Measurements from ENCODE around the gene KRT4. TPM values are rescaled to one million over a fixed set of nuclear protein-coding genes. Genes with fewer than 3 reads are reported as not detected.

Gene KRT4
- total RNA-seq, 1 donor from 2014 or later = not detected

DNA sequence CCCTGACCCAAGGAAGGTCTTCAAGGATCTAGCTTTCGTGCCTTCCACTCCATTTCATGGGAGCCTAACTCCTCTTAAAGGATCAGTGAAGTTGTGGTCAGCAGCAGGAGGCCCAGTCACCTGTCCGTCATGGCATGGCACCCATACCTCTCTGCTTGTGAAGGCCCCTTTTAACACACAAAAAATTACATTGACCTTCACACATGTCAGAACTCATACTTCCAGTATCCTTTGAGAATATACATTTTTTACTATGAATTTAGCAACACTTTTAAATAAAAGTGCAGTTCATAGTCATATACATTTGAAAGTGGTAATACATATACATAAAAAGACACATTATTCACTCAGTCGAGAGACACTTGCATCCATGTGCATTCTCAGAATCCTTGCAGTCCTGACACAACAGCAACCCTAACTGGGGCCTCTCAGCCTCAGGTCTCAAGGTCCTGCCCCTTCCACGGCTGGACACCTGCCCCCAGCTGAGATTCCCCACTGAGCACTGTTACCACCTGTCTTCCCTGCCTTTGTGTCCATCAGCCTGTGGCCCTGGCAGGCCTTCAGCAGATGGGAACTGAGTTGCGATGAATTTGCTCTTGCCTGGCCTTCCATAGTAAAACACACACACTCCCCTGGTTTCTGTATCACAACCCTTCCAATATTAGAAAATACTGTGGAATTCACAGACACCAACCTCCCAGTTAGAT, 14.3 kb downstream of the KRT4 start:
- no peak overlapping the region for H3K4me2 ChIP-seq
- no peaks in the 10 kb centered on the region for H3F3A ChIP-seq (ENCODE audit: low read depth)
- H3K79me2 ChIP-seq (ENCODE audit: low read depth) = no peaks in the 10 kb centered on the region
- DNase-seq (ENCODE audit: low spot score) = no peak
- peaks cover 9% of the 10 kb centered on the region for H3K27me3 Mint-ChIP-seq (ENCODE audit: insufficient read depth, low read depth)
- H2AFZ ChIP-seq (replicated peaks) = no peak overlapping the region
- H3K4me1 ChIP-seq = no peaks in the 10 kb centered on the region
- H3K27me3 ChIP-seq = no peaks in the 10 kb centered on the region
- no peak overlapping the region for H3K4me3 ChIP-seq
- H3K4me1 Mint-ChIP-seq = no peaks in the 10 kb centered on the region
- H3K36me3 ChIP-seq = no peaks in the 10 kb centered on the region
- no peak overlapping the region for H3K4me3 Mint-ChIP-seq
- H3K9me3 Mint-ChIP-seq = no peaks in the 10 kb centered on the region
- H4K20me1 ChIP-seq (ENCODE audit: low read depth) = no peaks in the 10 kb centered on the region
- H3K9ac ChIP-seq = no peak overlapping the region
- no peaks in the 10 kb centered on the region for H3K9me3 ChIP-seq (ENCODE audit: low read depth)
- H3K36me3 Mint-ChIP-seq = no peaks in the 10 kb centered on the region
- no peak overlapping the region for H3K27ac ChIP-seq
- H3K27ac Mint-ChIP-seq = no peak overlapping the region
- TF ChIP-seq EZH2 (IDR thresholded peaks at IDR 0.05) (no peak), CTCF (IDR thresholded peaks at IDR 0.05) (no peak), EZH2phosphoT487 (IDR thresholded peaks at IDR 0.05) (no peak)

GRCh38 chr12:52798671-52799504, 15.0 kb downstream of the KRT4 start:
- Histone ChIP-seq H3K9ac (no peak overlapping the region), H4K20me1 (ENCODE audit: low read depth) (no peaks in the 10 kb centered on the region), H3F3A (ENCODE audit: low read depth) (no peaks in the 10 kb centered on the region), H3K4me1 (no peaks in the 10 kb centered on the region), H3K4me2 (no peak overlapping the region), H3K27me3 (no peaks in the 10 kb centered on the region), H2AFZ (replicated peaks) (no peak overlapping the region), H3K79me2 (ENCODE audit: low read depth) (no peaks in the 10 kb centered on the region), H3K4me3 (no peak overlapping the region), H3K9me3 (ENCODE audit: low read depth) (no peaks in the 10 kb centered on the region), H3K27ac (no peak overlapping the region), H3K36me3 (no peaks in the 10 kb centered on the region)
- Mint-ChIP-seq H3K27me3 (ENCODE audit: insufficient read depth, low read depth) (peaks cover 11% of the 10 kb centered on the region), H3K27ac (no peak overlapping the region), H3K4me1 (no peaks in the 10 kb centered on the region), H3K36me3 (no peaks in the 10 kb centered on the region), H3K4me3 (no peak overlapping the region), H3K9me3 (no peaks in the 10 kb centered on the region)
- TF ChIP-seq EZH2 (IDR thresholded peaks at IDR 0.05) (no peak), EZH2phosphoT487 (IDR thresholded peaks at IDR 0.05) (no peak), CTCF (IDR thresholded peaks at IDR 0.05) (no peak)
- DNase-seq (ENCODE audit: low spot score) = no peak

DNA sequence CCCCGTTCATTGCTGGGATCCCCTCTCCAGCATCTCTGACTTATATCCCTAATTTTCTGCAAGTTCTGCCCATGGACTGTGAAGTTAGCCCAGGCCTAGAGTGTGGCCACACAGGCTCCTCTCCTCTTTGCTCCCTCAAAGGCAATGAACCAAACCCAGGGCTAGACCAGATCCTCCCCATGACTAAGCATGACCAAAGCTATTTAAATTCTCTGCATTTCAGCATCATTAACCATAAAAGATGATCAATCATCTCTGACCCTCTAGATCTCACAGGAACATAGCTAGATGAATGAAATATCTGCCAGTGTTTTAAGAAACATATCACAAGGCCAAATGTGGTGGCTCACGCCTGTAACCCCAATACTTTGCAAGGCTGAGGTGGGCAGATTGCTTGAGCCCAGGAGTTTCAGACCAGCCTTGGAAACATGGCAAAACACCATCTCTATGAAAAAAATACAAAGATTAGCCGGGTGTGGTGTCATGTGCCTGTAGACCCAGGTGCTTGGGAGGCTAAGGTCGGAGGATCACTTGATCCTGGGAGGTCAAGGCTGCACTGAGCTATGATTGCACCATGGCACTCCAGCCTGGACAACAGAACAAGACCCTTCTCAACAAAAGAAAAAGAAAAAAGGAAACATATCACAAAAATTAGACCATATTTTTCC, 15.8 kb downstream of the KRT4 start:
- Histone ChIP-seq H3K79me2 (ENCODE audit: low read depth) (no peaks in the 10 kb centered on the region), H3K4me3 (no peak overlapping the region), H3K36me3 (no peaks in the 10 kb centered on the region), H3K4me2 (no peak overlapping the region), H3K4me1 (no peaks in the 10 kb centered on the region), H3K27ac (no peak overlapping the region), H3K9ac (no peak overlapping the region), H4K20me1 (ENCODE audit: low read depth) (no peaks in the 10 kb centered on the region), H2AFZ (replicated peaks) (no peak overlapping the region), H3K9me3 (ENCODE audit: low read depth) (no peaks in the 10 kb centered on the region), H3K27me3 (no peaks in the 10 kb centered on the region), H3F3A (ENCODE audit: low read depth) (no peaks in the 10 kb centered on the region)
- TF ChIP-seq EZH2phosphoT487 (IDR thresholded peaks at IDR 0.05) (no peak), CTCF (IDR thresholded peaks at IDR 0.05) (no peak), EZH2 (IDR thresholded peaks at IDR 0.05) (no peak)
- H3K4me3 Mint-ChIP-seq = no peak overlapping the region
- DNase-seq (ENCODE audit: low spot score) = no peak
- H3K4me1 Mint-ChIP-seq = no peaks in the 10 kb centered on the region
- H3K9me3 Mint-ChIP-seq = no peaks in the 10 kb centered on the region
- H3K27me3 Mint-ChIP-seq (ENCODE audit: insufficient read depth, low read depth) = peaks cover 11% of the 10 kb centered on the region
- H3K27ac Mint-ChIP-seq = no peak overlapping the region
- no peaks in the 10 kb centered on the region for H3K36me3 Mint-ChIP-seq

All from neural progenitor cell (in vitro differentiated cells).